ENCODE data around the gene RBCK1. TPM values are rescaled to one million over a fixed set of nuclear protein-coding genes. Genes with fewer than 3 reads are reported as not detected.

Gene RBCK1
- total RNA-seq, 1 donor from 2014 or later, result 202 TPM

- TF ChIP-seq CTCF (IDR thresholded peaks at IDR 0.05; ENCODE audit: insufficient read depth, low read length, severe bottlenecking), result no peak
- DNase-seq (ENCODE audit: low read depth) (no peak), FAIRE-seq (peak; percentile 93)
- Histone ChIP-seq H3K36me3 (ENCODE audit: control insufficient read depth, insufficient read depth, low read length) (peaks cover 40% of the 10 kb centered on the region), H3K27me3 (ENCODE audit: control insufficient read depth, insufficient read depth, low read length) (no peaks in the 10 kb centered on the region), H3K4me3 (ENCODE audit: low read depth, low read length) (no peak overlapping the region)
These were observed 11.3 kb upstream of the RBCK1 start for GRCh38 chr20:396619-397431.

- Histone ChIP-seq H3K36me3 (ENCODE audit: control insufficient read depth, insufficient read depth, low read length) (peaks cover 35% of the 10 kb centered on the region), H3K4me3 (ENCODE audit: low read depth, low read length) (no peak overlapping the region), H3K27me3 (ENCODE audit: control insufficient read depth, insufficient read depth, low read length) (no peaks in the 10 kb centered on the region)
- no peak for TF ChIP-seq CTCF (IDR thresholded peaks at IDR 0.05; ENCODE audit: insufficient read depth, low read length, severe bottlenecking)
- DNase-seq (ENCODE audit: low read depth) (no peak), FAIRE-seq (no peak)
These were observed 10.5 kb upstream of the RBCK1 start for GRCh38 chr20:397432-398237.

DNA sequence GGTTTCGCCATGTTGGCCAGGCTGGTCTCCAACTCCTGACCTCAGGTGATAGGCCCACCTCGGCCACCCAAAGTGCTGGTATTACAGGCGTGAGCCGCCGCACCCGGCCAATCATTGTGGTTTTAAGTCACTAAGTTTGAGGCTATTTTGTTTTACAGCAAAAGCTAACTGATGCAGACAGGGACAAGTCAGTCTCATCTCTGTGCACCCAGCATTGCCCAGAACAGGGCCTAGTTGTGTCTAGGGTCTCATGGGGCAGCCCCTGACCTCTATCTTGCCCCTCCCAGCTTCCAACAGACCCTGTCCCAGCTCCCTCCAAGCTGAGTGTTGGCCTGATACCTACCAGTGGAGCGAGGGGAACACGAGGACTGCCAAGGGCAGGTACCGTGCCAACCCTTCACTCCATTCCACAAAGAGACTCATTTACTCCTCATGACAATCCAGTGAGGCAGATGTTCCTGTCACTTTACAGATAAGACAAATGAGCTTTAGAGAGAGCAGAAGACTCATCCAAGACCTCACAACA, 8.9 kb upstream of the RBCK1 start:
- TF ChIP-seq CTCF (IDR thresholded peaks at IDR 0.05; ENCODE audit: insufficient read depth, low read length, severe bottlenecking), result no peak
- Histone ChIP-seq H3K27me3 (ENCODE audit: control insufficient read depth, insufficient read depth, low read length) (no peaks in the 10 kb centered on the region), H3K36me3 (ENCODE audit: control insufficient read depth, insufficient read depth, low read length) (peaks cover 26% of the 10 kb centered on the region), H3K4me3 (ENCODE audit: low read depth, low read length) (no peak overlapping the region)
- DNase-seq (ENCODE audit: low read depth), result no peak
- FAIRE-seq, result no peak

DNA sequence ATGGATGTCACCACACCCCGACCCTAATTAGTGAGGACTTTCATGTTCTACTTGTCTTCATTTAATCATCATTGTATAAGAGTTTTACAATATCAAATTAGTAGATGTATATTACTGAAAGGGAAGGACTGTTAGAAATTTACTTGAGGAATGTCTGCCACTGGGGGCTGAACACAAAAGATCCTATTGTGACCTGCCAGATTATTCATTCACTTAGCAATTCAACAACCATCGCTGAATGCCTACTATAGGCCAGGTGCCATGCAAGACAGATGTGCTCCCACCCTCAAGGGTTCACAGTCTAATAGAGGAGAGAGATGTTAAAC, 8.0 kb upstream of the RBCK1 start:
- H3K27me3 ChIP-seq (ENCODE audit: control insufficient read depth, insufficient read depth, low read length), result no peaks in the 10 kb centered on the region
- H3K4me3 ChIP-seq (ENCODE audit: low read depth, low read length), result no peak overlapping the region
- peaks cover 20% of the 10 kb centered on the region for H3K36me3 ChIP-seq (ENCODE audit: control insufficient read depth, insufficient read depth, low read length)
- FAIRE-seq, result no peak
- no peak for TF ChIP-seq CTCF (IDR thresholded peaks at IDR 0.05; ENCODE audit: insufficient read depth, low read length, severe bottlenecking)
- no peak for DNase-seq (ENCODE audit: low read depth)

- TF ChIP-seq CTCF (IDR thresholded peaks at IDR 0.05; ENCODE audit: insufficient read depth, low read length, severe bottlenecking), result no peak
- Histone ChIP-seq H3K27me3 (ENCODE audit: control insufficient read depth, insufficient read depth, low read length) (no peaks in the 10 kb centered on the region), H3K4me3 (ENCODE audit: low read depth, low read length) (no peak overlapping the region), H3K36me3 (ENCODE audit: control insufficient read depth, insufficient read depth, low read length) (peaks cover 16% of the 10 kb centered on the region)
- FAIRE-seq, result no peak
- DNase-seq (ENCODE audit: low read depth), result peak; percentile 21
These were observed 7.4 kb upstream of the RBCK1 start for GRCh38 chr20:400454-401275.
